K562 (cell line): ENCODE measurements around the gene CPLANE2. TPM values are rescaled to one million over a fixed set of nuclear protein-coding genes. Genes with fewer than 3 reads are reported as not detected.
A peak's percentile ranks its signal among the peaks of the same experiment; 100 is the strongest.

Source experiments
- ARID1B ChIP-seq: fragments of 450-650 bp; IDR thresholded peaks from 2 replicates; pipeline ENCODE4 v1.6.1; 2016; ENCODE audit warnings: antibody characterized with exemption, mild to moderate bottlenecking, inconsistent platforms
- ESRRB ChIP-seq: fragments of 250-450 bp; sonication (Bioruptor Pico); IDR thresholded peaks from 2 replicates; pipeline ENCODE4 v1.5.0; 2020; ENCODE audit warnings: mild to moderate bottlenecking, moderate library complexity, borderline replicate concordance
- FOS ChIP-seq: IDR thresholded peaks from 3 replicates; pipeline ENCODE4 v1.6.1; 2011; ENCODE audit not compliant: insufficient read length; ENCODE audit errors: extremely low read depth
- MAFG ChIP-seq: fragments of 450-650 bp; conservative IDR thresholded peaks from 2 replicates; pipeline ENCODE4 v1.6.1; 2016; ENCODE audit warnings: missing genetic modification characterization, missing compliant biosample characterization
- MEIS2 ChIP-seq: fragments of 450-650 bp; IDR thresholded peaks from 2 replicates; pipeline ENCODE4 v1.6.1; 2014; ENCODE audit warnings: mild to moderate bottlenecking; ENCODE audit not compliant: partially characterized antibody
- MXI1 ChIP-seq: IDR thresholded peaks from 2 replicates; pipeline ENCODE4 v1.6.1; 2011; ENCODE audit warnings: low read depth, mild to moderate bottlenecking, improper control_type of control experiment, low read length
- NFIC ChIP-seq: fragments of 450-650 bp; IDR thresholded peaks from 2 replicates; pipeline ENCODE4 v1.6.1; 2017; ENCODE audit warnings: mild to moderate bottlenecking, inconsistent platforms
- SMARCA4 ChIP-seq: fragments of 450-650 bp; IDR thresholded peaks from 2 replicates; pipeline ENCODE4 v1.6.1; 2016
- TAF1 ChIP-seq: IDR thresholded peaks from 2 replicates; pipeline ENCODE4 v1.6.1; 2011; ENCODE audit warnings: mild to moderate bottlenecking, low read length, moderate library complexity; ENCODE audit not compliant: insufficient read depth, control insufficient read depth, severe bottlenecking; ENCODE audit errors: extremely low read depth
- ZKSCAN8 ChIP-seq: fragments of 200-800 bp; sonication (Bioruptor generic); IDR thresholded peaks from 2 replicates; pipeline ENCODE4 v1.6.1; 2016; ENCODE audit warnings: missing genetic modification characterization, missing compliant biosample characterization
- ZNF239 ChIP-seq: fragments of 250-450 bp; sonication (Bioruptor Pico); IDR thresholded peaks from 2 replicates; pipeline ENCODE4 v1.4.0; 2020; ENCODE audit warnings: mild to moderate bottlenecking
- ZNF354B ChIP-seq: fragments of 250-450 bp; sonication (Bioruptor Pico); IDR thresholded peaks from 2 replicates; pipeline ENCODE4 v1.4.0; 2020
- polyA plus RNA-seq, 8 experiments: library from polyadenylated mRNA; depleted of rRNA in 4 of 8; stranded (reverse) in 5 of 8; unstranded in 3 of 8; fragments of >200 nt; fragmentation: Nextera tagmentation in 2 of 8; fragmentation: Illumina TruSeq in 1 of 8; extraction: Ambion mirVana in 2 of 8; extraction: Trizol in 1 of 8; gene quantifications; 2 replicates each; pipeline versions ENCODE4 v1.2.1 to v1.2.3, GENCODE V29; 2011 to 2014; ENCODE audit warnings: inconsistent platforms in 1 of 8, missing spikeins in 1 of 8
- total RNA-seq, 7 experiments: library from RNA; depleted of rRNA in 6 of 7; stranded (reverse); fragments of >200 nt in 6 of 7; fragmentation: Illumina TruSeq in 2 of 7; extraction: Trizol in 2 of 7; gene quantifications; 2 replicates each; pipeline versions ENCODE4 v1.2.1 to v1.2.3, GENCODE V29; 2011 to 2021; ENCODE audit warnings: low replicate concordance in 1 of 7
- TF ChIP-seq, protein P1 (sequence below): fragments of 450-650 bp; formaldehyde crosslinking; IDR thresholded peaks from 2 replicates; pipeline ENCODE4 v1.4.0; 2020; ENCODE audit warnings: mild to moderate bottlenecking
- TF ChIP-seq, protein P2 (sequence below): fragments of 450-650 bp; IDR thresholded peaks from 2 replicates; pipeline ENCODE4 v1.6.1; 2016; ENCODE audit warnings: missing biosample characterization, missing genetic modification characterization
- TF ChIP-seq, protein P3 (sequence below): sonication (generic); formaldehyde crosslinking; IDR thresholded peaks from 2 replicates; pipeline ENCODE4 v1.5.0; 2020; ENCODE audit warnings: missing genetic modification reagents
- TF ChIP-seq, protein P4 (sequence below): fragments of 250-450 bp; sonication (Bioruptor Pico); IDR thresholded peaks from 2 replicates; pipeline ENCODE4 v1.5.0; 2021; ENCODE audit warnings: mild to moderate bottlenecking, borderline replicate concordance
- TF ChIP-seq, protein P5 (sequence below), 2 experiments: fragments of 450-650 bp in 1 of 2; sonication (generic) in 1 of 2; formaldehyde crosslinking in 1 of 2; IDR thresholded peaks in 1 of 2; conservative IDR thresholded peaks in 1 of 2; 2 replicates each; pipeline versions ENCODE4 v1.6.1 to v1.8.1; 2016 to 2023; ENCODE audit warnings: mild to moderate bottlenecking in 2 of 2, moderate library complexity in 2 of 2, inconsistent platforms in 1 of 2, missing genetic modification reagents in 1 of 2
- TF ChIP-seq, protein P6 (sequence below): fragments of 250-450 bp; sonication (Bioruptor Pico); IDR thresholded peaks from 2 replicates; pipeline ENCODE4 v1.8.0; 2021; ENCODE audit warnings: mild to moderate bottlenecking, moderate library complexity

Gene CPLANE2
- total and polyA plus RNA-seq, 9 of the 15 experiments (the other 6 are each of a cell fraction or from before 2014, with no cell fraction given) = 0.17 to 20.9 (median 8.1) TPM

DNA sequence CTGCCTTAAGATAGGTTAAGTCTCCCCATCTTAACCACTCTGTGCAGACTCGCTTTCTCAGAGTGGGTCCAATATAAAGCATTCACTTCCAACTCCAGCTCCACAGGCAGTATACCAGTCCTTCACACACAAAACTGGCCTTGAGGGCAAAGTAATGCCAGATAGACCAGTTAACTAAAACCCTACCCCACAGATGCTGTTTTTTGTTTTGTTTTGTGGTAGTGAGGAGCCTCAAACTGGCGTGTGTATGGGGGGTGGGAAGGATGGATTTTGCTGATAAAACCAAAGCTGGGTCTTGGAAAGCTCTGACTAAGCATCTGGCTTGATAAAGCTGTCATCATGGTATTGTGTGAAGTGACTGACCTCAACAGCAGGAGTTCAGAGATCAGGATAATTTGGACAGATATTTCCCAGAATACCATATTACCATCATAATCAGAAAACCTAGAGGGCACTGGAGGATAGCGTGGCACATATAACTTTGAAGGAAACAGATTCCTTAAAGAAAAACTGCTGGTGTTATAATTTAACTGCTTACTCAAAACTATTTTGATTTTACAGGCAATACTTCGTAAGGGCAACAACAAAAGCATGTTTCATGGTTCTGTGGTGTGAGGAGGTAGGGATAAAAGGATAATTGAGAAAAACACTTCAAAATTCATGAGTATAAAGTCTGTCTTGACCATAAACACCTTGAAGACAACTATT is 29.6 kb upstream of the CPLANE2 start (continued):
- TF ChIP-seq, protein P1, sequence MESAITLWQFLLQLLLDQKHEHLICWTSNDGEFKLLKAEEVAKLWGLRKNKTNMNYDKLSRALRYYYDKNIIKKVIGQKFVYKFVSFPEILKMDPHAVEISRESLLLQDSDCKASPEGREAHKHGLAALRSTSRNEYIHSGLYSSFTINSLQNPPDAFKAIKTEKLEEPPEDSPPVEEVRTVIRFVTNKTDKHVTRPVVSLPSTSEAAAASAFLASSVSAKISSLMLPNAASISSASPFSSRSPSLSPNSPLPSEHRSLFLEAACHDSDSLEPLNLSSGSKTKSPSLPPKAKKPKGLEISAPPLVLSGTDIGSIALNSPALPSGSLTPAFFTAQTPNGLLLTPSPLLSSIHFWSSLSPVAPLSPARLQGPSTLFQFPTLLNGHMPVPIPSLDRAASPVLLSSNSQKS (CRISPR knock-in tag) = no peak
- TF ChIP-seq ZNF354B = peak; percentile 7; the same call in 1 of the 2 replicates
- peak; percentile 85 for TF ChIP-seq ZKSCAN8 (CRISPR knock-in tag)
- TF ChIP-seq MEIS2 = peak; percentile 99
- no peak for TF ChIP-seq TAF1
- TF ChIP-seq MAFG = peak; percentile 91
- TF ChIP-seq SMARCA4 = peak; percentile 97
- TF ChIP-seq, protein P2, sequence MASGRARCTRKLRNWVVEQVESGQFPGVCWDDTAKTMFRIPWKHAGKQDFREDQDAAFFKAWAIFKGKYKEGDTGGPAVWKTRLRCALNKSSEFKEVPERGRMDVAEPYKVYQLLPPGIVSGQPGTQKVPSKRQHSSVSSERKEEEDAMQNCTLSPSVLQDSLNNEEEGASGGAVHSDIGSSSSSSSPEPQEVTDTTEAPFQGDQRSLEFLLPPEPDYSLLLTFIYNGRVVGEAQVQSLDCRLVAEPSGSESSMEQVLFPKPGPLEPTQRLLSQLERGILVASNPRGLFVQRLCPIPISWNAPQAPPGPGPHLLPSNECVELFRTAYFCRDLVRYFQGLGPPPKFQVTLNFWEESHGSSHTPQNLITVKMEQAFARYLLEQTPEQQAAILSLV (tag) = no peak
- TF ChIP-seq, protein P3, sequence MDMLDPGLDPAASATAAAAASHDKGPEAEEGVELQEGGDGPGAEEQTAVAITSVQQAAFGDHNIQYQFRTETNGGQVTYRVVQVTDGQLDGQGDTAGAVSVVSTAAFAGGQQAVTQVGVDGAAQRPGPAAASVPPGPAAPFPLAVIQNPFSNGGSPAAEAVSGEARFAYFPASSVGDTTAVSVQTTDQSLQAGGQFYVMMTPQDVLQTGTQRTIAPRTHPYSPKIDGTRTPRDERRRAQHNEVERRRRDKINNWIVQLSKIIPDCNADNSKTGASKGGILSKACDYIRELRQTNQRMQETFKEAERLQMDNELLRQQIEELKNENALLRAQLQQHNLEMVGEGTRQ = no peak
- TF ChIP-seq ESRRB (CRISPR knock-in tag) = no peak
- TF ChIP-seq, protein P4, sequence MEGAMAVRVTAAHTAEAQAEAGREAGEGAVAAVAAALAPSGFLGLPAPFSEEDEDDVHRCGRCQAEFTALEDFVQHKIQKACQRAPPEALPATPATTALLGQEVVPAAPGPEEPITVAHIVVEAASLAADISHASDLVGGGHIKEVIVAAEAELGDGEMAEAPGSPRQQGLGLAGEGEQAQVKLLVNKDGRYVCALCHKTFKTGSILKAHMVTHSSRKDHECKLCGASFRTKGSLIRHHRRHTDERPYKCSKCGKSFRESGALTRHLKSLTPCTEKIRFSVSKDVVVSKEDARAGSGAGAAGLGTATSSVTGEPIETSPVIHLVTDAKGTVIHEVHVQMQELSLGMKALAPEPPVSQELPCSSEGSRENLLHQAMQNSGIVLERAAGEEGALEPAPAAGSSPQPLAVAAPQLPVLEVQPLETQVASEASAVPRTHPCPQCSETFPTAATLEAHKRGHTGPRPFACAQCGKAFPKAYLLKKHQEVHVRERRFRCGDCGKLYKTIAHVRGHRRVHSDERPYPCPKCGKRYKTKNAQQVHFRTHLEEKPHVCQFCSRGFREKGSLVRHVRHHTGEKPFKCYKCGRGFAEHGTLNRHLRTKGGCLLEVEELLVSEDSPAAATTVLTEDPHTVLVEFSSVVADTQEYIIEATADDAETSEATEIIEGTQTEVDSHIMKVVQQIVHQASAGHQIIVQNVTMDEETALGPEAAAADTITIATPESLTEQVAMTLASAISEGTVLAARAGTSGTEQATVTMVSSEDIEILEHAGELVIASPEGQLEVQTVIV (CRISPR knock-in tag) = no peak
- TF ChIP-seq MXI1 = 0 out of 2 replicates have a peak, but pooled peaks have one; percentile 32
- peak; percentile 97 for TF ChIP-seq ARID1B
- TF ChIP-seq FOS = peak; percentile 12
- TF ChIP-seq, protein P5, sequence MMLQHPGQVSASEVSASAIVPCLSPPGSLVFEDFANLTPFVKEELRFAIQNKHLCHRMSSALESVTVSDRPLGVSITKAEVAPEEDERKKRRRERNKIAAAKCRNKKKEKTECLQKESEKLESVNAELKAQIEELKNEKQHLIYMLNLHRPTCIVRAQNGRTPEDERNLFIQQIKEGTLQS (IDR thresholded peaks at IDR 0.05) = peak; percentile 88
- TF ChIP-seq, protein P5 (CRISPR knock-in tag; conservative IDR thresholded peaks at IDR 0.05) = no peak
- TF ChIP-seq, protein P6, sequence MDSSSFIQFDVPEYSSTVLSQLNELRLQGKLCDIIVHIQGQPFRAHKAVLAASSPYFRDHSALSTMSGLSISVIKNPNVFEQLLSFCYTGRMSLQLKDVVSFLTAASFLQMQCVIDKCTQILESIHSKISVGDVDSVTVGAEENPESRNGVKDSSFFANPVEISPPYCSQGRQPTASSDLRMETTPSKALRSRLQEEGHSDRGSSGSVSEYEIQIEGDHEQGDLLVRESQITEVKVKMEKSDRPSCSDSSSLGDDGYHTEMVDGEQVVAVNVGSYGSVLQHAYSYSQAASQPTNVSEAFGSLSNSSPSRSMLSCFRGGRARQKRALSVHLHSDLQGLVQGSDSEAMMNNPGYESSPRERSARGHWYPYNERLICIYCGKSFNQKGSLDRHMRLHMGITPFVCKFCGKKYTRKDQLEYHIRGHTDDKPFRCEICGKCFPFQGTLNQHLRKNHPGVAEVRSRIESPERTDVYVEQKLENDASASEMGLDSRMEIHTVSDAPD (CRISPR knock-in tag) = no peak
- peak; percentile 91 for TF ChIP-seq NFIC
- TF ChIP-seq ZNF239 = peak; percentile 56
